Mammary epithelial cell (primary cell): ENCODE results near the gene ARID1B.

Experiments used
- EZH2 ChIP-seq: IDR thresholded peaks from 2 replicates; pipeline ENCODE4 v1.6.1; 2012; ENCODE audit warnings: low read length, inconsistent platforms, borderline replicate concordance
- TF ChIP-seq, protein P1 (sequence below), 2 donors: IDR thresholded peaks in 1 of 2; conservative IDR thresholded peaks in 1 of 2; 2 replicates each; pipeline ENCODE4 v1.5.1; 2011 to 2012; ENCODE audit warnings: inconsistent platforms in 2 of 2, low read length in 2 of 2, mild to moderate bottlenecking in 2 of 2, control low read depth in 1 of 2, low read depth in 1 of 2; ENCODE audit not compliant: insufficient read depth in 1 of 2; ENCODE audit errors: extremely low read depth in 1 of 2

DNA sequence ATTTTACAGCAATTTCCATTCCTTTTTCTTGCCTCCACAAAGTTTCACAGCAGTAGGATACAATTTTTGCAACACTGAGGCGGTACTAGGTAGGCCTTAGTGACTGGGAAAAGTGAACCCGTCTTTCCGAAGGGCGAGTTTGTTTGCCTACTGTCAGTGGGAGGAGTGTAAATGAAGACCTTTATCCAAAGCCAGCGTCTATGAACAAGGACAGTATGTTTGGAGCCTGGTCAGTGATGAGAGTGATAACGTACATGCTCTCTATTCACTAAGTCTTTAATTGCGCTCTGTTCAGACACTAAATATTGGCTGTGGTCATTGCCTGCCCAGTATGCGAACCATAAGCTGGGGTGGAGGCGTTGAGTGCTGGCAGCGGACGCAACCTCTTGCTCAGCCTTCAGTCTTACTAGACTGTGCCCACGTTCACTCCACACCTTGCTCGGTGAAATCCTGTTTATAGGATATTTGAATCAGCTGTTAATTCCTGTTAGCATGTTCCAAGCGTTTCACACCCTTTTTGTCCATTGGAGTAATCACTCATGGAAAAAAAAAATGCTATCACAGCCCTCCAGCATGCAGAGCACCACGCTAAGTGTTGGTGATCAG lies 400.7 kb downstream of the ARID1B start:
- TF ChIP-seq, protein P1, sequence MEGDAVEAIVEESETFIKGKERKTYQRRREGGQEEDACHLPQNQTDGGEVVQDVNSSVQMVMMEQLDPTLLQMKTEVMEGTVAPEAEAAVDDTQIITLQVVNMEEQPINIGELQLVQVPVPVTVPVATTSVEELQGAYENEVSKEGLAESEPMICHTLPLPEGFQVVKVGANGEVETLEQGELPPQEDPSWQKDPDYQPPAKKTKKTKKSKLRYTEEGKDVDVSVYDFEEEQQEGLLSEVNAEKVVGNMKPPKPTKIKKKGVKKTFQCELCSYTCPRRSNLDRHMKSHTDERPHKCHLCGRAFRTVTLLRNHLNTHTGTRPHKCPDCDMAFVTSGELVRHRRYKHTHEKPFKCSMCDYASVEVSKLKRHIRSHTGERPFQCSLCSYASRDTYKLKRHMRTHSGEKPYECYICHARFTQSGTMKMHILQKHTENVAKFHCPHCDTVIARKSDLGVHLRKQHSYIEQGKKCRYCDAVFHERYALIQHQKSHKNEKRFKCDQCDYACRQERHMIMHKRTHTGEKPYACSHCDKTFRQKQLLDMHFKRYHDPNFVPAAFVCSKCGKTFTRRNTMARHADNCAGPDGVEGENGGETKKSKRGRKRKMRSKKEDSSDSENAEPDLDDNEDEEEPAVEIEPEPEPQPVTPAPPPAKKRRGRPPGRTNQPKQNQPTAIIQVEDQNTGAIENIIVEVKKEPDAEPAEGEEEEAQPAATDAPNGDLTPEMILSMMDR (conservative IDR thresholded peaks at IDR 0.05 in 1 of 2, IDR thresholded peaks at IDR 0.05 in 1 of 2; ENCODE audit: extremely low read depth in 1 of 2, insufficient read depth in 1 of 2, low read depth in 1 of 2, low read length in 2 of 2) = no peak
- no peak for TF ChIP-seq EZH2
